IMR-90 (cell line): ENCODE results near the gene DNMT1. TPM values are rescaled to one million over a fixed set of nuclear protein-coding genes. Genes with fewer than 3 reads are reported as not detected.

Experiments used
- ATAC-seq: fragments of 200-7000 bp; cut with Tn5 transposase; 2 replicates; pipeline ENCODE4 v1.9.1; 2020; ENCODE audit warnings: low read depth, mild to moderate bottlenecking, moderate library complexity
- BruUV-seq: library from RNA; stranded (reverse); fragments of 400-500 nt; replicated peaks from 2 replicates; lab custom pipeline; 2021; lab: Mats Ljungman, UMichigan
- CTCF ChIA-PET: fragments of 300-600 bp; formaldehyde crosslinking; extraction: SDS; loops from one replicate; lab custom pipeline; 2021; ENCODE audit warnings: antibody characterized with exemption; lab: Yijun Ruan, JAX
- POLR2A ChIA-PET: fragments of 300-600 bp; sonication (Branson Sonifier 250); formaldehyde crosslinking; loops from one replicate; lab custom pipeline; 2022; ENCODE audit warnings: antibody characterized with exemption; ENCODE audit not compliant: unreplicated experiment; lab: Charles Lee
- DNase-seq: peaks from one replicate; pipeline ENCODE4 v3.0.0; 2013
- H2AFZ ChIP-seq: replicated peaks from 2 replicates; pipeline ENCODE3; 2013; ENCODE audit warnings: low read length, mild to moderate bottlenecking; ENCODE audit not compliant: poor library complexity
- H2AK5ac ChIP-seq: 2 replicates; pipeline ENCODE4 v1.6.1; 2013; ENCODE audit warnings: low read depth, low read length, inconsistent platforms
- H2AK9ac ChIP-seq: replicated peaks from 2 replicates; pipeline ENCODE3; 2013; ENCODE audit warnings: mild to moderate bottlenecking, low read depth, low read length, moderate library complexity; ENCODE audit not compliant: poor library complexity
- H2BK120ac ChIP-seq: 2 replicates; pipeline ENCODE4 v1.6.1; 2013; ENCODE audit warnings: low read depth, low read length, inconsistent platforms
- H2BK15ac ChIP-seq: 3 replicates; pipeline ENCODE4 v1.6.1; 2013; ENCODE audit warnings: low read depth, low read length, inconsistent platforms
- H2BK20ac ChIP-seq: 2 replicates; pipeline ENCODE4 v1.6.1; 2013; ENCODE audit warnings: low read depth, mild to moderate bottlenecking, inconsistent platforms, low read length, moderate library complexity
- H2BK5ac ChIP-seq: 2 replicates; pipeline ENCODE4 v1.6.1; 2013; ENCODE audit warnings: mild to moderate bottlenecking, low read depth, low read length, inconsistent platforms; ENCODE audit not compliant: poor library complexity, severe bottlenecking
- H3K14ac ChIP-seq: replicated peaks from 2 replicates; pipeline ENCODE4 v1.6.1; 2013; ENCODE audit warnings: low read depth, low read length, inconsistent platforms
- H3K18ac ChIP-seq: 2 replicates; pipeline ENCODE4 v1.6.1; 2013; ENCODE audit warnings: low read depth, low read length, control low read depth
- H3K23ac ChIP-seq: 2 replicates; pipeline ENCODE4 v1.6.1; 2013; ENCODE audit warnings: low read depth, low read length, inconsistent platforms
- H3K27ac ChIP-seq: 2 replicates; pipeline ENCODE4 v1.5.1; 2013; ENCODE audit warnings: mild to moderate bottlenecking, control low read depth, low read length; ENCODE audit not compliant: insufficient read depth
- H3K27me3 ChIP-seq: 2 replicates; pipeline ENCODE4 v1.6.1; 2013; ENCODE audit warnings: low read length; ENCODE audit not compliant: control insufficient read depth, insufficient read depth
- H3K36me3 ChIP-seq: 2 replicates; pipeline ENCODE4 v1.6.1; 2013; ENCODE audit warnings: low read length, mixed read lengths; ENCODE audit not compliant: control insufficient read depth, insufficient read depth
- H3K4ac ChIP-seq: 2 replicates; pipeline ENCODE4 v1.6.1; 2013; ENCODE audit warnings: low read depth, low read length, inconsistent platforms
- H3K4me1 ChIP-seq: 2 replicates; pipeline ENCODE4 v1.6.1; 2013; ENCODE audit warnings: low read length, mixed read lengths; ENCODE audit not compliant: control insufficient read depth, insufficient read depth
- H3K4me2 ChIP-seq: 2 replicates; pipeline ENCODE4 v1.6.1; 2013; ENCODE audit warnings: low read depth, mild to moderate bottlenecking, control low read depth, low read length, moderate library complexity
- H3K4me3 ChIP-seq: 2 replicates; pipeline ENCODE4 v1.5.1; 2013; ENCODE audit warnings: low read depth, mild to moderate bottlenecking, control low read depth, low read length, moderate library complexity; ENCODE audit not compliant: insufficient read depth
- H3K56ac ChIP-seq: 2 replicates; pipeline ENCODE4 v1.6.1; 2013; ENCODE audit warnings: low read length, inconsistent platforms; ENCODE audit not compliant: insufficient read depth; ENCODE audit errors: extremely low read depth
- H3K79me1 ChIP-seq, 2 experiments: 2 replicates each; pipeline ENCODE4 v1.6.1; 2013; ENCODE audit warnings: low read length in 2 of 2, inconsistent platforms in 1 of 2, low read depth in 1 of 2
- H3K9ac ChIP-seq: 2 replicates; pipeline ENCODE4 v1.6.1; 2013; ENCODE audit warnings: low read depth, low read length, control low read depth
- H3K9me1 ChIP-seq: 2 replicates; pipeline ENCODE4 v1.6.1; 2013; ENCODE audit warnings: low read length, inconsistent platforms; ENCODE audit not compliant: insufficient read depth
- H3K9me3 ChIP-seq: 2 replicates; pipeline ENCODE4 v1.6.1; 2013; ENCODE audit warnings: low read length; ENCODE audit not compliant: control insufficient read depth, insufficient read depth
- H4K20me1 ChIP-seq: 2 replicates; pipeline ENCODE4 v1.6.1; 2013; ENCODE audit warnings: low read length, inconsistent platforms; ENCODE audit not compliant: insufficient read depth
- H4K5ac ChIP-seq: 2 replicates; pipeline ENCODE4 v1.6.1; 2013; ENCODE audit warnings: mild to moderate bottlenecking, low read depth, low read length, control low read depth
- H4K8ac ChIP-seq, 2 experiments: 2 replicates each; pipeline ENCODE4 v1.6.1; 2013; ENCODE audit warnings: low read depth in 2 of 2, low read length in 2 of 2, control low read depth in 1 of 2, inconsistent platforms in 1 of 2
- H4K91ac ChIP-seq: 2 replicates; pipeline ENCODE4 v1.6.1; 2013; ENCODE audit warnings: low read depth, low read length, inconsistent platforms; ENCODE audit not compliant: insufficient read depth
- BHLHE40 ChIP-seq: fragments of 150-350 bp; IDR thresholded peaks from 2 replicates; pipeline ENCODE4 v1.6.1; 2016; ENCODE audit warnings: mild to moderate bottlenecking, low read depth, low read length
- CEBPB ChIP-seq: IDR thresholded peaks from 2 replicates; pipeline ENCODE4 v1.6.1; 2012; ENCODE audit warnings: low read depth, low read length, improper control_type of control experiment
- CHD1 ChIP-seq: IDR thresholded peaks from 2 replicates; pipeline ENCODE4 v1.6.1; 2012; ENCODE audit warnings: low read depth, low read length, improper control_type of control experiment
- FOS ChIP-seq: fragments of 150-350 bp; IDR thresholded peaks from 2 replicates; pipeline ENCODE4 v1.6.1; 2016; ENCODE audit warnings: low read depth, low read length
- MAFK ChIP-seq: IDR thresholded peaks from 2 replicates; pipeline ENCODE4 v1.6.1; 2012; ENCODE audit warnings: low read depth, low read length, improper control_type of control experiment
- MAZ ChIP-seq: IDR thresholded peaks from 2 replicates; pipeline ENCODE4 v1.6.1; 2012; ENCODE audit warnings: low read depth, mild to moderate bottlenecking, low read length, improper control_type of control experiment, moderate library complexity, borderline replicate concordance
- NFE2L2 ChIP-seq: fragments of 150-350 bp; IDR thresholded peaks from 2 replicates; pipeline ENCODE4 v1.6.1; 2016; ENCODE audit warnings: low read depth, mild to moderate bottlenecking, low read length
- RAD21 ChIP-seq: IDR thresholded peaks from 2 replicates; pipeline ENCODE4 v1.6.1; 2012; ENCODE audit warnings: low read length, improper control_type of control experiment
- RCOR1 ChIP-seq: IDR thresholded peaks from 2 replicates; pipeline ENCODE4 v1.6.1; 2012; ENCODE audit warnings: mild to moderate bottlenecking, low read length, improper control_type of control experiment; ENCODE audit not compliant: insufficient replicate concordance
- RFX5 ChIP-seq: IDR thresholded peaks from 2 replicates; pipeline ENCODE4 v1.8.0; 2012; ENCODE audit warnings: low read depth, mild to moderate bottlenecking, low read length, moderate library complexity
- SMC3 ChIP-seq: fragments of 150-350 bp; IDR thresholded peaks from 2 replicates; pipeline ENCODE4 v1.6.1; 2016; ENCODE audit warnings: low read depth, mild to moderate bottlenecking, antibody characterized with exemption, low read length, moderate library complexity
- WGBS, 2 experiments: methylation state at CpG; one replicate each; pipeline versions ENCODE4 v1.1.5 to v1.1.7; 2013; ENCODE audit warnings: missing lambda C conversion rate in 2 of 2; ENCODE audit not compliant: insufficient read length in 1 of 2; ENCODE audit errors: extremely low coverage in 2 of 2; 5-methylcytosine and 5-hydroxymethylcytosine counted together
- dilution Hi-C: fragments of 300-500 bp; cut with HindIII; formaldehyde crosslinking; loops from one replicate; pipeline ENCODE4 v1.14.3; 2018; ENCODE audit warnings: low sequenced_read_pairs; ENCODE audit not compliant: unreplicated experiment
- in situ Hi-C: fragments of 300-500 bp; cut with MboI; formaldehyde crosslinking; loops from 3 replicates; pipeline ENCODE4 v1.14.3; 2019; ENCODE audit warnings: low sequenced_read_pairs, inconsistent platforms, mixed read lengths
- intact Hi-C: fragments of 100-400 bp; cut with micrococcal nuclease; formaldehyde crosslinking; loops from 2 replicates; pipeline ENCODE4 v1.10.0; 2022
- polyA plus RNA-seq, 3 experiments: library from polyadenylated mRNA; depleted of rRNA; stranded (reverse); fragments of >200 nt; gene quantifications; 2 replicates each; pipeline ENCODE4 v1.2.3, GENCODE V29; 2012; ENCODE audit warnings: low replicate concordance in 1 of 3
- total RNA-seq: library from RNA; depleted of rRNA; stranded (reverse); fragments of >200 nt; gene quantifications from 2 replicates; pipeline ENCODE4 v1.2.3, GENCODE V29; 2012
- TF ChIP-seq, protein P1 (sequence below): fragments of 150-350 bp; IDR thresholded peaks from 2 replicates; pipeline ENCODE4 v1.6.1; 2016; ENCODE audit warnings: low read depth, mild to moderate bottlenecking, low read length, moderate library complexity, borderline replicate concordance

The DNMT1 gene
- total and polyA plus RNA-seq, 2 of the 4 experiments (the other 2 are of a cell fraction): 26.2 to 83.6 TPM

DNA sequence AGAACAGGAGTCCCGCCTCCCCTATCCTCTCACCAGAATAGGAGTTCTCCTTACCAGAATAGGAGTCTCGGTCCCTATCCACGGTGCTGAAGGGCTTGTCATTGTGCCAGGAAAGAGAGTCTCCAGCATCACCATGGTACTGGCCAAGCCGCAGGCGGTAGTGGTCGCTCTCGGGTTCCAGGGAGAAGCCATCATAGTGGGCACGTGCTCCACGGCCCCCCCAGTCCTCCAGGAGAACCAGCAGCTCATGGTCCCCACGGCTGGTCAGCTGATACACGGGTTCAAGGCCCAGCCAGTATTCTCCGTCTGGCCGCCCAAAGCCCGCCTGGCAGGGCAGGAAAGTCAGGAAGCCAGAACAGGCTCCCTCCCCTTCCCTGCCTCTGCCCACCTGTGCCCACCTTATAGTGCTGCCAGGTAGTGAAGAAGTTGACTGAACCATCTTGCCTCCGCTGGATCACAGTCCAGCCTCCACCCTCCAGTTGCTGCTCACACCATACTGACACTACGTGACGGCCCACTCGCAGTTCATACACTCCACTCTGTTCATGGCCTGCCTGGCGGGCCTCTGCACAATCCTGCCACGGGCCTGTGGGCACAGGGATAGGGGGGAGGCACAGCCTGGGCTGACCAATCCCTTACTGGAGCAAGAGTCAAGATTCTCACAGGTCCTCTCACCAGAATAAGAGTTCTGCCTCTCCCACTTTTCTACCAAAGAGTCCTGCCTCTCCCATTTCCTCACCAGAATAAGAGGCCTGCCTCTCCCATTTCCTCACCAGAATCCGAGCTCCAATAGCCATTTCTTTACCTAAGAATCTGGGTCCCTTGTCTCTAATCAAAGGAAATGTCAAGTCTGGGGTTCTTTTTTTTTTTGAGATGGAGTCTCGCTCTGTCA, 101.2 kb downstream of the DNMT1 start:
- Histone ChIP-seq H2BK15ac (no peak overlapping the region), H4K8ac (no peak overlapping the region), H3K18ac (no peak overlapping the region), H3K4me3 (no peak overlapping the region), H2BK20ac (no peak overlapping the region), H2AK9ac (no peak overlapping the region), H2AK5ac (no peak overlapping the region), H3K4me1 (peaks cover 4% of the 10 kb centered on the region), H3K27ac (no peak overlapping the region), H4K91ac (no peak overlapping the region), H3K4ac (no peak overlapping the region), H3K79me1 (peaks cover 0 to 5% of the 10 kb centered on the region in 2 experiments; a peak in 1 of 4 replicates), H3K9me3 (no peaks in the 10 kb centered on the region), H2AFZ (no peak overlapping the region), H4K5ac (no peak overlapping the region), H3K9me1 (0 out of 2 replicates have a peak, but pooled peaks cover 5% of the 10 kb centered on the region), H2BK120ac (no peak overlapping the region), H3K36me3 (peaks cover 31% of the 10 kb centered on the region; the same call in 1 of the 2 replicates), H3K4me2 (no peak overlapping the region), H4K20me1 (no peaks in the 10 kb centered on the region), H2BK5ac (no peak overlapping the region), H3K14ac (no peak overlapping the region), H3K56ac (no peak overlapping the region), H3K9ac (no peak overlapping the region), H3K23ac (no peak overlapping the region), H3K27me3 (no peaks in the 10 kb centered on the region)
- WGBS, 2 experiments: 78% methylated on average over 4 of the region's 22 CpGs; no CpG with 5 or more reads in 1 of the 2 experiments
- TF ChIP-seq RCOR1 (no peak), MAZ (no peak), MAFK (no peak), RAD21 (no peak), FOS (no peak), SMC3 (no peak), RFX5 (no peak), BHLHE40 (no peak), CHD1 (no peak), NFE2L2 (no peak), CEBPB (no peak)
- TF ChIP-seq, protein P1, sequence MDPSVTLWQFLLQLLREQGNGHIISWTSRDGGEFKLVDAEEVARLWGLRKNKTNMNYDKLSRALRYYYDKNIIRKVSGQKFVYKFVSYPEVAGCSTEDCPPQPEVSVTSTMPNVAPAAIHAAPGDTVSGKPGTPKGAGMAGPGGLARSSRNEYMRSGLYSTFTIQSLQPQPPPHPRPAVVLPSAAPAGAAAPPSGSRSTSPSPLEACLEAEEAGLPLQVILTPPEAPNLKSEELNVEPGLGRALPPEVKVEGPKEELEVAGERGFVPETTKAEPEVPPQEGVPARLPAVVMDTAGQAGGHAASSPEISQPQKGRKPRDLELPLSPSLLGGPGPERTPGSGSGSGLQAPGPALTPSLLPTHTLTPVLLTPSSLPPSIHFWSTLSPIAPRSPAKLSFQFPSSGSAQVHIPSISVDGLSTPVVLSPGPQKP: no peak
- ATAC-seq: no peak
- BruUV-seq: no TSS peak
- in situ Hi-C loops (no loop called here), intact Hi-C loops (no loop called here), dilution Hi-C loops (no loop called here)
- CTCF ChIA-PET: no interaction called here
- DNase-seq: no peak
- POLR2A ChIA-PET: no interaction called here
